Activated CD8-positive, alpha-beta memory T cell treated with anti-CD3 and anti-CD28 coated beads for 1 hour (primary cell): ENCODE results near the gene CHRNA4.

Source experiments
- DNase-seq, 2 donors: peaks; one replicate each; pipeline ENCODE4 v3.0.0-alpha.2; 2020; ENCODE audit warnings: low read depth in 1 of 2; ENCODE audit errors: extremely low read depth in 1 of 2

CHRNA4 gene

GRCh38 chr20:63364801-63365585 lies 3.8 kb upstream of the CHRNA4 start:
- no peak for DNase-seq

DNA sequence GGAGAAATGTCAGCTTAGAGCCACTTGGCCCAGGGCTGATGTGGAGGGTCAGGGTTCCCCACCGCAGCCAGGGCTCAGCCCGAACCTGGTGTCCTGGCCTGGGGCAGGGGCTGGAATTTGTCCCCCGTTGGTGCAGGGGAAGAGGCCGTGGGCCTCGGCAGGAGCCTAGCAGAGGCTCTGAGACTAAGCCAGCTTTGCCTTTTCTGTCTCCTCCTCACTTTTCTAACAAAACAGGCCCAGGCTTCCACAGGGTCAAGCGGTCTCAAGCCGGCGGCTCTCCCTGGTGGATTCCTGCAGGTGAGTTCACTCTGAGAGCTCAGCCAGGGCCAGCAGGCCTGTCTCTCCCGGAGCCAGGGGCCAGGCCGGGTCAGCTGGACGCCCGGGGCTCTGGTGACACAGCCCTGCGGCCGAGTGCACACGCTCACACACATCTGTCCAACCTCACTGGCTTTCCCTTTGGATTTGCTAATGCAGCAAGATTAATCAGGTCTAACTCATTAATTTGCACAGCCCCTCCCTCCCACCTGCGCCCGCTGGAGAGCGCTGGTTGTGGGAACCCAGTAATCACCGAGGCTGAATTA lies 2.9 kb upstream of the CHRNA4 start:
- no peak for DNase-seq

DNA sequence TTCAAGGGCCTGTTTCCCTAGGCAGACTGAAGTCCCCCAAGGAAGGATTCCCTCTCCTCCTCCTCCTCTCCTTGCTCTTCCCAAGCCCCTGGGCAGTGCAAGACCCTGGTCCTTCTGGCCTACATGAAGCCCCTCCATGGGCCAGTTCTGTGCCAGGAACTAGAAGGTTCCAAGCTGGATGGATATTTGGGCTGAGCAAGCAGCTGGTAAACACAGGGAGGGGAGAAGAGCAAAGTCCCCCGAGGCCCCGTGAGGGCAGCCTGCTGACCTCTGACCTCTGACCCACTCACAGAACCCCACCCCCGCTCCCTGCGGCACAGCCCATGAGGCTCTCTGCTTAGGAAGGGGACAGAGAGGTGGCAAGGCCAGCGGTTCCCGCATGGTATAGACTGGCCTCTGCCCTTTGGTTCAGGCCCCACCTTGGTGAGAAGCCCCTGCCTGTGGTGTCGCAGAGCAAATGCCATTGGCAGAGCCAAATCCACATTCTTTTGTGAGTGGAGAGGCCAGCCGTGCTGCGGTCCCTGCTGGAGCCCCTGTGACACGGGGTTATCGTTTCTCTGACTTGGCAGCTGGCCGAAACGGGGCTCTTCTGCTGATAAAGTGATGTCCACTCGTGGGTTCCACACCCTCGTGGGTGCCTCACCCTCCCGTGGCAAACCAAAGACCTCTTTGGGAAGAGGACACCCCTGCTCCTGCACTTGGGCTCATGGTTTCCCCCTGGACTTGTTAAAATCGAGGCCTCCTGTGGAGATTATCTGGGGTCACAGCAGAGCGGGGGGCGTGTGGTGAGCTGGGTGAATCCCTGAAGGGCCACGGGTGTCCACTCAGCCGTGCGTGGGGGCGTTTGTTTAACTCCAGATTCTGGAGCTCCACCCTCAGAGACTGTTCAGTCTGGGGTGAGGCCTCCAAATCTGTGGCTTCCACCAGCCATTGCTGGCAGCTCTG lies 2.1 kb upstream of the CHRNA4 start:
- no peak for DNase-seq

GRCh38 chr20:63362436-63363009 lies 1.4 kb upstream of the CHRNA4 start:
- DNase-seq, result no peak

- DNase-seq, result no peak
Measured at GRCh38 chr20:63361519-63362435, 628 bp upstream of the CHRNA4 start.

- DNase-seq, result no peak
Measured at GRCh38 chr20:63359937-63360849, 956 bp downstream of the CHRNA4 start.

GRCh38 chr20:63359164-63359934 lies 1.8 kb downstream of the CHRNA4 start:
- no peak for DNase-seq

DNA sequence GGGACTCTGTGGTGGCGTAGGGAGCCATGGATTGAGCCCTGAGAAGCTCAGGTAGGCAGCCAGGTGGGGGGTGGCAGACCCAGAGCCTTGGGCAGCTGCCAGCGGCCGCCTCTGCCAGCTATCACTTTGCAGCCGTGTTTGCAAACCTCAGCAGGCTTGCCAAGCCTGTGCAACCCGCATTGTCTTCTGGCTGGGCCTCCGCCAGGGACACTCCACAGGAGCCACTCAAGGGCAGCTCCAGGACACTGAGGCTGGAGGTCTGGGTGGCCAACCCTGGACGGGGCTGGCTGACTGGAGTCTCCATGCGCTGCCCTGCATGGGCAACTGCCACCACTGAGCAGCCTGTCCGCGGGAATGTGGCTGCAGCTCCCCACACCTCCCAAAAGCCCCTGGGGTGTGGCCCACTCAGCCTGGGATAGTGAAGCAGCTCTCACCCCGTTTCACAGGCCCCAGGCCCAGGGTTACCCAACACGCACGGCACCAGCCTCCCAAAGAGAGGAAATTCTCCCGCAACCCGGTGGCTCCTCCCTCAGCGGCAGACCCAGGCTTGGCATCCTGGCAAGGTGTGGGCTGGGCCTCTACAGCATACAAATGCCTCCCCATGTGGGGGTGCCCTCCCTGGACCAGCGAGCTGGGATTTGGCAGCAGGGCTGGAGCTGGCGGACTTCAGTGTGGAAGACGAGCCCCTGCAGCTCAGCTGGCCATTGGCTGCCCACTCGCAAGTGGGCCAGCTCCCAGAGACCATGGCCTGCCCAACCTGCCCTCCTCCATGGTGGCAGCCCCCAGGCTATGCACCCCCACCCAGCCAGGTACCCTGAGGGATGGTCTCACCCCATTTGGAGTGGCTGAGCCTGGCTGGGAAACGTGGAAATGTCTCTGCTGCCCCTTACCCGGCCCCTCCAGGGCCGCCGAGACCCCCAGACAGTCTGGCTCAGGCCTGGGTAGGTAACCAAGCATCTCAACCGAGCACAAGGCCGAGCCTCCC lies 2.9 kb downstream of the CHRNA4 start:
- DNase-seq, result no peak

GRCh38 chr20:63356931-63357879 lies 3.9 kb downstream of the CHRNA4 start:
- DNase-seq, result no peak

DNA sequence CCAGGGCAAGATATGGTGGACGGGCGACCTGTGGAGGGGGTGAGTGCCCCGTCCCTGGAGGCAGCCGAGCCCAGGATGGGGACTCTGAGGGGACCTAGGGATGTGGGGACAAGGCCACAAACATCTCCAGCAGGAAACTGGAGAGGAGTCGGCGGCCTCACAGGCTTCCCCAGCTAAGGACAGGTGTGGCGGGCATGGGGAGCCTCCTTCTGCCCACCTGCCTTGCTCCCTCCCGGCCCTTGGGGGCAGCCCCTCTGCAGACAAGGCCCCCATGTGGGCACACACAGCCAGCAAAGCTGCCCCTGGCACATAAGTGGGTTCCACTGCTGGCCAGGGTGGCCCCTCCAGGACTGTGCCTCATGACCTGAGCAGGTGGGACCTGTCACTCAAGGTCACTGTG lies 4.6 kb downstream of the CHRNA4 start:
- no peak for DNase-seq

DNA sequence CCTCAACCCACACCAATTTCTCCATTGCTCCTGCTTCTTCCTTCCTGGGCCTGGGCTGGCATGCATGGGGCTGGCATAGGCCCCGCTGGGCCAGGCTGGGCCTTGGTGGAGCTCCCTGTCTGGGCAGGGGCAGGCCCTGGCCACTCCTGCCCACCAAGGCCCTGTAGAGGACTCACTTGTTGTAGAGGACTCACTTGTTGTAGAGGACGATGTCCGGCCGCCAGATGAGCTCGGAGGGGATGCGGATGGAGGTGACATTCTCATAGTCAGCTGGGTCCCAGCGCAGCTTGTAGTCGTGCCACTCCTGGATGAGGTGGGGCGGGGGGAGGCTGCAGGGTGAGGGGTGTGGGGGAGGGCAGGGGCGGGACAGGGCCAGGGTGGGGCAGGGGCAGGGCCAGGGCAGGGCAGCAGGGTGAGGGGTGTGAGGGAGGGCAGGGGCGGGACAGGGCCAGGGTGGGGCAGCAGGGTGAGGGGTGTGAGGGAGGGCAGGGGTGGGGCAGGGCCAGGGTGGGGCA lies 5.3 kb downstream of the CHRNA4 start:
- no peak for DNase-seq

DNA sequence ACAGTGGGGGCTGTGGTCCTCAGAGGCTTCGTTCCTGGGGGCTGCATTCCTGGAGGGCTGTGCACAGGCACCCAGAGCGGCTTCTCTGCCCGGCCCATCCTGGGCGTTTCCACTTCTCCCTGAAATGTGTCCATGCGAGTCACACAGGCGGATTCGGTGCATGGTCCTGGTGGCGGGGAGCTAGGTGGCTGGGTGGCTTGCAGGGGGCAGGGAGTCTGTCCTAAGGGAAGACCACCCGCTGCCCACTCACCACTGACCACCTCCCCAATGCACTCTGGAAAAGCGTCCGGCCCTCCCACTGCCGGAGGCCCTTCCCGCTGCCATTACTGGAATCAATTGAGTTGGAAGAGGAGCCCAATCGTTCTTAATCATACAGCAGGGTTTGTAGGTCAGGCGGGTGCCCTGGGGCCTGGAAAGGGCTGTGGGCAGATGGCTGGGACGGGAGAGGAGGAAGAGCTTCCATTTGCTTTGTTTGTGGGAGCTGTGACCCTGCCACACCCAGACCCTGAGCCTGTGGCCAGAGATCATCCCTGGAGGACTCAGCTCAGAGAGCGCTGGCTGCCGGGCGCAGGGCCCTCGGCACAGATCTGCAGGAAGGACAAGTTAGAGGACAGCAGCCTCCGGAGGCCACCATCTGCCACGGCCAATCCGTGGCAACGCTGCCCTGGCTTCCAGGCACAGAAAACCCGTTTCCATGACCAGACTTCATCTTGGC lies 6.4 kb downstream of the CHRNA4 start:
- DNase-seq, result no peak

- DNase-seq, result no peak
Measured at GRCh38 chr20:63352811-63353221, 8.3 kb downstream of the CHRNA4 start.

- no peak for DNase-seq
Measured at GRCh38 chr20:63351811-63352591, 9.1 kb downstream of the CHRNA4 start.
